BE2C (cell line): Measurements from ENCODE around the gene DIS3L2.

Source experiments
- DNase-seq: peaks from one replicate; pipeline ENCODE4 v3.0.0-alpha.2; 2020
- H3K27me3 ChIP-seq: fragments of 250-450 bp; sonication (Bioruptor Pico); 2 replicates; pipeline ENCODE4 v1.5.1; 2020; ENCODE audit warnings: mild to moderate bottlenecking
- H3K36me3 ChIP-seq: fragments of 250-450 bp; sonication (Bioruptor Pico); 2 replicates; pipeline ENCODE4 v1.5.1; 2020; ENCODE audit warnings: mild to moderate bottlenecking
- H3K4me1 ChIP-seq: fragments of 250-450 bp; sonication (Bioruptor Pico); 2 replicates; pipeline ENCODE4 v1.5.1; 2020
- H3K4me3 ChIP-seq: 2 replicates; pipeline ENCODE4 v1.5.1; 2011; ENCODE audit warnings: low read depth, low read length
- H3K9me3 ChIP-seq: fragments of 250-450 bp; sonication (Bioruptor Pico); 2 replicates; pipeline ENCODE4 v1.5.1; 2020
- CTCF ChIP-seq: IDR thresholded peaks from 2 replicates; pipeline ENCODE4 v1.5.1; 2012; ENCODE audit warnings: mild to moderate bottlenecking, low read depth, low read length

The DIS3L2 gene

GRCh38 chr2:232385660-232386489, 424.4 kb downstream of the DIS3L2 start:
- no peak for DNase-seq
- Histone ChIP-seq H3K36me3 (no peaks in the 10 kb centered on the region), H3K9me3 (no peaks in the 10 kb centered on the region), H3K4me1 (no peaks in the 10 kb centered on the region), H3K4me3 (no peak overlapping the region), H3K27me3 (peaks cover 95% of the 10 kb centered on the region)
- no peak for TF ChIP-seq CTCF

GRCh38 chr2:232386490-232386739, 424.9 kb downstream of the DIS3L2 start:
- peaks cover 97% of the 10 kb centered on the region for H3K27me3 ChIP-seq
- DNase-seq: no peak
- H3K9me3 ChIP-seq: no peaks in the 10 kb centered on the region
- no peak overlapping the region for H3K4me3 ChIP-seq
- no peaks in the 10 kb centered on the region for H3K4me1 ChIP-seq
- TF ChIP-seq CTCF: no peak
- H3K36me3 ChIP-seq: no peaks in the 10 kb centered on the region
